Endothelial cell of umbilical vein (primary cell): ENCODE measurements around the gene NRAS. TPM values are rescaled to one million over a fixed set of nuclear protein-coding genes. Genes with fewer than 3 reads are reported as not detected.

Experiments used
- BruUV-seq: library from RNA; stranded (reverse); fragments of 400-500 nt; replicated peaks from 2 replicates; lab custom pipeline; 2021; lab: Mats Ljungman, UMichigan
- CTCF ChIA-PET: fragments of 300-600, 350-600 bp; sonication (Branson Sonifier 250); formaldehyde crosslinking; loops from one replicate; lab custom pipeline; 2021; ENCODE audit warnings: antibody characterized with exemption, inconsistent platforms; lab: Charles Lee
- POLR2A ChIA-PET: fragments of 300-600, 350-600 bp; sonication (Branson Sonifier 250); formaldehyde crosslinking; loops from one replicate; lab custom pipeline; 2021; ENCODE audit warnings: antibody characterized with exemption, inconsistent platforms; lab: Charles Lee
- DNase-seq: peaks from one replicate; pipeline ENCODE4 v3.0.0-alpha.2; 2011; ENCODE audit warnings: low read depth, low spot score
- FAIRE-seq: peaks from 2 replicates; lab custom pipeline; 2011; peaks lifted over from hg19 to GRCh38; lab: Jason Lieb, UNC
- H2AFZ ChIP-seq: 2 replicates; pipeline ENCODE4 v1.6.0; 2012; ENCODE audit warnings: low read depth, low read length, control low read depth, inconsistent platforms
- H3K27ac ChIP-seq: 2 replicates; pipeline ENCODE4 v1.5.1; 2011; ENCODE audit warnings: low read depth, mild to moderate bottlenecking, control low read depth, low read length, moderate library complexity; ENCODE audit not compliant: insufficient read depth
- H3K27me3 ChIP-seq, 2 experiments: 2 replicates each; pipeline versions ENCODE4 v1.6.0 to v1.6.1; 2011; ENCODE audit warnings: low read length in 2 of 2, mixed read lengths in 1 of 2; ENCODE audit not compliant: control insufficient read depth in 2 of 2, insufficient read depth in 2 of 2
- H3K36me3 ChIP-seq, 2 experiments: 2 replicates in 1 of 2; 3 replicates in 1 of 2; pipeline ENCODE4 v1.5.1; 2011; ENCODE audit warnings: low read length in 2 of 2, mild to moderate bottlenecking in 1 of 2, moderate library complexity in 1 of 2; ENCODE audit not compliant: control insufficient read depth in 2 of 2, insufficient read depth in 2 of 2; ENCODE audit errors: extremely low read depth in 1 of 2
- H3K4me1 ChIP-seq: 3 replicates; pipeline ENCODE4 v1.5.1; 2011; ENCODE audit warnings: mild to moderate bottlenecking, low read length; ENCODE audit not compliant: control insufficient read depth, insufficient read depth; ENCODE audit errors: extremely low read depth
- H3K4me2 ChIP-seq: 2 replicates; pipeline ENCODE4 v1.6.1; 2011; ENCODE audit warnings: low read length, control low read depth, mixed read lengths; ENCODE audit not compliant: insufficient read depth
- H3K4me3 ChIP-seq, 3 experiments: fragments of 200-600 bp in 1 of 3; sonication (generic), shearing (Covaris generic) in 1 of 3; replicated peaks in 1 of 3; 2 replicates each; pipeline ENCODE4 v1.5.1; 2011 to 2016; ENCODE audit warnings: control low read depth in 3 of 3, low read length in 3 of 3, mild to moderate bottlenecking in 2 of 3, inconsistent platforms in 1 of 3, low read depth in 1 of 3, moderate library complexity in 1 of 3; ENCODE audit not compliant: insufficient read depth in 1 of 3
- H3K79me2 ChIP-seq: 2 replicates; pipeline ENCODE4 v1.6.0; 2012; ENCODE audit warnings: low read length, inconsistent platforms; ENCODE audit not compliant: control insufficient read depth, insufficient read depth
- H3K9ac ChIP-seq: replicated peaks from 2 replicates; pipeline ENCODE3; 2011; ENCODE audit warnings: low read length, control low read depth; ENCODE audit not compliant: insufficient read depth; ENCODE audit errors: extremely low read depth
- H3K9me1 ChIP-seq: replicated peaks from 3 replicates; pipeline ENCODE4 v1.6.0; 2011; ENCODE audit warnings: mild to moderate bottlenecking, low read length; ENCODE audit not compliant: control insufficient read depth, insufficient read depth; ENCODE audit errors: extremely low read depth
- H3K9me3 ChIP-seq: replicated peaks from 2 replicates; pipeline ENCODE4 v1.5.1; 2012; ENCODE audit warnings: low read length, inconsistent platforms; ENCODE audit not compliant: control insufficient read depth, insufficient read depth
- H4K20me1 ChIP-seq: replicated peaks from 2 replicates; pipeline ENCODE3; 2011; ENCODE audit warnings: mild to moderate bottlenecking, low read length; ENCODE audit not compliant: control insufficient read depth, insufficient read depth; ENCODE audit errors: extremely low read depth
- EZH2 ChIP-seq: IDR thresholded peaks from 2 replicates; pipeline ENCODE4 v1.6.1; 2012; ENCODE audit warnings: borderline replicate concordance, low read depth, mild to moderate bottlenecking, moderate library complexity, low read length, inconsistent platforms; ENCODE audit not compliant: severe bottlenecking
- FOS ChIP-seq: IDR thresholded peaks from 2 replicates; pipeline ENCODE4 v1.6.1; 2011; ENCODE audit warnings: mild to moderate bottlenecking, low read length, moderate library complexity, borderline replicate concordance; ENCODE audit not compliant: insufficient read depth
- GATA2 ChIP-seq: IDR thresholded peaks from 2 replicates; pipeline ENCODE4 v1.7.0; 2011; ENCODE audit warnings: low read depth, mild to moderate bottlenecking, moderate library complexity, mixed read lengths, low read length; ENCODE audit not compliant: insufficient read length, insufficient read depth
- JUN ChIP-seq: IDR thresholded peaks from 2 replicates; pipeline ENCODE4 v1.6.1; 2011; ENCODE audit warnings: borderline replicate concordance, low read depth; ENCODE audit not compliant: insufficient read length, insufficient read depth
- MYC ChIP-seq: IDR thresholded peaks from one replicate; pipeline ENCODE4 v1.6.1; 2011; ENCODE audit warnings: mild to moderate bottlenecking, low read depth, low read length
- POLR2A ChIP-seq: IDR thresholded peaks from 2 replicates; pipeline ENCODE4 v1.6.1; 2012; ENCODE audit warnings: low read depth, mild to moderate bottlenecking, control low read depth, low read length
- POLR2AphosphoS5 ChIP-seq: IDR thresholded peaks from 2 replicates; pipeline ENCODE4 v1.6.1; 2012; ENCODE audit warnings: low read depth, mild to moderate bottlenecking, control low read depth, low read length, moderate library complexity; ENCODE audit not compliant: insufficient read depth
- dilution Hi-C: fragments of 300-500 bp; cut with MboI; formaldehyde crosslinking; loops from one replicate; pipeline ENCODE4 v1.15.0; 2019; ENCODE audit warnings: low sequenced_read_pairs; ENCODE audit not compliant: extremely low pct_ligation_motif_present
- intact Hi-C: fragments of 100-400 bp; cut with micrococcal nuclease; formaldehyde crosslinking; loops from one replicate; pipeline ENCODE4 v1.10.0; 2022
- polyA plus RNA-seq, 4 experiments: library from polyadenylated mRNA; depleted of rRNA in 3 of 4; stranded (reverse) in 3 of 4; unstranded in 1 of 4; fragments of >200 nt; gene quantifications; 2 replicates each; pipeline versions ENCODE4 v1.2.1 to v1.2.3, GENCODE V29; 2011 to 2012; ENCODE audit warnings: missing spikeins in 1 of 4
- total RNA-seq: library from RNA; stranded (reverse); gene quantifications from 2 replicates; pipeline ENCODE4 v1.2.3, GENCODE V29; 2021
- TF ChIP-seq, protein P1 (sequence below), 2 donors: IDR thresholded peaks; 1 replicate in 1 of 2; 2 replicates in 1 of 2; pipeline ENCODE4 v1.5.1; 2011; ENCODE audit warnings: low read length in 2 of 2, mild to moderate bottlenecking in 2 of 2, moderate library complexity in 2 of 2, control low read depth in 1 of 2, inconsistent platforms in 1 of 2, low read depth in 1 of 2; ENCODE audit not compliant: insufficient read depth in 1 of 2; ENCODE audit errors: extremely low read depth in 1 of 2
- TF ChIP-seq, protein P2 (sequence below): IDR thresholded peaks from 2 replicates; pipeline ENCODE4 v1.6.1; 2011; ENCODE audit not compliant: insufficient read depth, insufficient read length

Gene NRAS
- total and polyA plus RNA-seq, 2 donors (not counting 3 experiments of a cell fraction or from before 2014, with no cell fraction given), result 29.4 to 76.5 TPM

DNA sequence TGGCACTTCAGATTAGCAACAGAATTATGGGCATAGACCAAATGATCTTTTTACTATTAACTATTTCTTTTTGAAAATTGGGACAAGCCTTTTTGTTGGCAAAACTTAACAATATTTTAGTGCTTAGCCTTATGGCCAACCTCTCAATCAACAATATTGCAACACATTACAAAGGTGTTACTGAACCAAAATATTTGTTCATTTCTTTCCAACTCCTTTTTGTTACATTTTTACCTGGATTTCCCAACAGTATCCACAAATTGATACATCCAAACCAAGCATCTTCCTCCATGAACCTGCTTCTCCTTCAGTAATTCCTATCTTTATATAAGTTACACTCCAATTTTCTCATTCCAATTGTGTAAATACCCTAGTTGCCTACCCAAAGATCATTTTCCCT, 19.8 kb downstream of the NRAS start:
- H3K9ac ChIP-seq, result no peak overlapping the region
- dilution Hi-C loops, result no loop called here
- no peaks in the 10 kb centered on the region for H3K9me3 ChIP-seq
- no peak overlapping the region for H3K4me3 ChIP-seq
- H3K4me2 ChIP-seq, result no peak overlapping the region
- no peaks in the 10 kb centered on the region for H3K36me3 ChIP-seq
- peaks cover 4% of the 10 kb centered on the region for H3K9me1 ChIP-seq
- DNase-seq (no peak), FAIRE-seq (no peak)
- no peaks in the 10 kb centered on the region for H3K79me2 ChIP-seq
- H3K27me3 ChIP-seq, result peaks cover 3 to 10% of the 10 kb centered on the region in 2 experiments
- TF ChIP-seq EZH2 (no peak), JUN (no peak), MYC (no peak), GATA2 (no peak), POLR2A (no peak), FOS (no peak), POLR2AphosphoS5 (no peak)
- TF ChIP-seq, protein P1, sequence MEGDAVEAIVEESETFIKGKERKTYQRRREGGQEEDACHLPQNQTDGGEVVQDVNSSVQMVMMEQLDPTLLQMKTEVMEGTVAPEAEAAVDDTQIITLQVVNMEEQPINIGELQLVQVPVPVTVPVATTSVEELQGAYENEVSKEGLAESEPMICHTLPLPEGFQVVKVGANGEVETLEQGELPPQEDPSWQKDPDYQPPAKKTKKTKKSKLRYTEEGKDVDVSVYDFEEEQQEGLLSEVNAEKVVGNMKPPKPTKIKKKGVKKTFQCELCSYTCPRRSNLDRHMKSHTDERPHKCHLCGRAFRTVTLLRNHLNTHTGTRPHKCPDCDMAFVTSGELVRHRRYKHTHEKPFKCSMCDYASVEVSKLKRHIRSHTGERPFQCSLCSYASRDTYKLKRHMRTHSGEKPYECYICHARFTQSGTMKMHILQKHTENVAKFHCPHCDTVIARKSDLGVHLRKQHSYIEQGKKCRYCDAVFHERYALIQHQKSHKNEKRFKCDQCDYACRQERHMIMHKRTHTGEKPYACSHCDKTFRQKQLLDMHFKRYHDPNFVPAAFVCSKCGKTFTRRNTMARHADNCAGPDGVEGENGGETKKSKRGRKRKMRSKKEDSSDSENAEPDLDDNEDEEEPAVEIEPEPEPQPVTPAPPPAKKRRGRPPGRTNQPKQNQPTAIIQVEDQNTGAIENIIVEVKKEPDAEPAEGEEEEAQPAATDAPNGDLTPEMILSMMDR (IDR thresholded peaks at IDR 0.05; ENCODE audit: extremely low read depth in 1 of 2, insufficient read depth in 1 of 2, low read depth in 1 of 2, low read length in 2 of 2), result no peak
- TF ChIP-seq, protein P2, sequence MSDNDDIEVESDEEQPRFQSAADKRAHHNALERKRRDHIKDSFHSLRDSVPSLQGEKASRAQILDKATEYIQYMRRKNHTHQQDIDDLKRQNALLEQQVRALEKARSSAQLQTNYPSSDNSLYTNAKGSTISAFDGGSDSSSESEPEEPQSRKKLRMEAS, result no peak
- BruUV-seq, result no TSS peak
- intact Hi-C loops, result no loop called here
- no peak overlapping the region for H3K27ac ChIP-seq
- no peaks in the 10 kb centered on the region for H4K20me1 ChIP-seq
- ChIA-PET POLR2A (no interaction called here), CTCF (no interaction called here)
- H2AFZ ChIP-seq, result no peak overlapping the region
- H3K4me1 ChIP-seq, result no peaks in the 10 kb centered on the region
